ENCODE measurements around the gene VWCE. TPM values are rescaled to one million over a fixed set of nuclear protein-coding genes. Genes with fewer than 3 reads are reported as not detected.
A peak's percentile ranks its signal among the peaks of the same experiment; 100 is the strongest.
"Not testable (repeated sequence)": the region's sequence is repeated elsewhere in the genome, so short reads cannot be mapped to it uniquely, and the experiment has no call there.

Gene VWCE
- total RNA-seq, 1 donor from 2014 or later = 0.52 TPM

GRCh38 chr11:61254403-61255025 lies 40.6 kb downstream of the VWCE start:
- ATAC-seq = peak; percentile 88

GRCh38 chr11:61252332-61252731 lies 42.8 kb downstream of the VWCE start:
- ATAC-seq = not testable (repeated sequence)

DNA sequence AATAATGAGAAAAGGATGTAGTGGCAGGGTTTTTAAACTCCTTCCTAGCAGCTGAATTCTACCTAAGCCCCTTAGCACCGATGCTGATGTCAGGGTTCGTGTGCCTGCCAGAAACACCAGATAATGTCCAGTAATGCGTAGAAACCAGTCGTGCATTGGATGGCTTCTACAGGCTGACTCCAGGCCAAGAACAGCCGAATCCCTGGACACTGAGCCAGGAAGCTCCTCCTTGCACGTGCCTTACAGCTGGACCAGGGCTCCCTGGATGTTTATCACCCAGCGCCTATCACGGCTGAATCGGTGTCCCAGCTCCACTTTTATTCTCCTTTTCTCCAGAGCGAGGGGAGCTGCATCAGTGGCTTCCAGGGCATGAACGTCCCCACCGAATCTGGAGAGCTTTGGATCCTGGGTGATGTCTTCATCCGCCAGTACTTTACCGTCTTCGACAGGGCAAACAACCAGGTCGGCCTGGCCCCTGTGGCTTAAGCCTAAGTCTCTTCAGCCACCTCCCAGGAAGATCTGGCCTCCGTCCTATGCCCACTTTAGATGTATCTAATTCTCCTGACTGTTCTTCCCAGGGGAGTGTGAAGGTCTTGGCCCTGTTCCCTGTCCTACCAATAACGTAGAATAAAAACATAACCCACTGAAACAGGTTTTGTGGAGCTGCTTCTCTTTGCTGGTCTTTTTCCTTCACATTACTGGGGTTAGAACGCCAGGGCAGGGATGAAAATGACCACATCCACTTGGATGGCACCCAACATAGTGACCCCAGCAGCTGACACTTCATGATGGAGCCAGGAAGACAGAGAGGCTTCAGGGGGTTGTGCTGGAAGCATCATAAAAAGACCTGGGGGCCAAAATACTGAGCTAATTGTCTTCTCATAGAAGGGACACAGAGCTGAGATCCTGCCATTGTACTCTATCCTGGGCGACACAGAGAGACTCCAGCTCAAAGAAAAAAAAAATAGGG lies 44.0 kb downstream of the VWCE start:
- not testable (repeated sequence) for ATAC-seq

DNA sequence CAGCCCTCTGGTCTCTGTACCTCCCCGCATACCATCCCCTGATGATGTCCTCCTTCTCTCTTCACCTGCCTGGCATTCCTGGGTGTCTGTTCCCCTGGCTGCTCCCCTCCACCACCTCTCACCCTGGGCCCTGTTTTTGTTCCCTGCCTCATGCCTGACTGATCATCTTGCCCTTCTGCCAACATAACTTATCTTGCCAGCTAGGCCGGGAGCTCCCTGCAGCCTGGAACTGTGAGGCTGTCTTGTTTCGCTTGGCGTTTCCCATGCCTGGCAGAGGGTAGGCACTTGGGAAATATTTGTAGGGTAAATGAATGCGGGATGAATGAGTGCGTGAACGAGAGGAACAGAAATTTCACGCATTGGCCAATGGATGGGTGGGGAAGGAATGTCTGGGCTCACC lies 45.9 kb downstream of the VWCE start:
- not testable (repeated sequence) for ATAC-seq

DNA sequence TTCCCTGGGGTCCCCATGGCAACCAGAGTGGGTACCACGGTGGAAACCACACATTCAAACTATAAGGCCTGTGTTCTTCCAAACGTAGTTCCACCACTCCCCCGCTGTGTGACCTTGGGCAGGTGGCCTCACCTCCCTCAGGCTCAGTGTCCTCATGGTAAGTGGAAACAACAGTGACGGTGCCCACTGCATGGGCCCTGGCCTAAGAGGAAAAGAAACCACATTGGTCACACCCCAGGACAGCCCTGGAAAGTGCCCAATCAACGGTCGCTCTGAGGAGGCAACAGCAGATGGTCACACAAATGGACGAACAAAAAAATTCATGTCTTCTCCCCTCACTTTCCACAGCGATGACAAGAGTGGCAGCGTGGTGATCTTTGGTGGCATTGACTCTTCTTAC lies 47.0 kb downstream of the VWCE start:
- not testable (repeated sequence) for ATAC-seq

DNA sequence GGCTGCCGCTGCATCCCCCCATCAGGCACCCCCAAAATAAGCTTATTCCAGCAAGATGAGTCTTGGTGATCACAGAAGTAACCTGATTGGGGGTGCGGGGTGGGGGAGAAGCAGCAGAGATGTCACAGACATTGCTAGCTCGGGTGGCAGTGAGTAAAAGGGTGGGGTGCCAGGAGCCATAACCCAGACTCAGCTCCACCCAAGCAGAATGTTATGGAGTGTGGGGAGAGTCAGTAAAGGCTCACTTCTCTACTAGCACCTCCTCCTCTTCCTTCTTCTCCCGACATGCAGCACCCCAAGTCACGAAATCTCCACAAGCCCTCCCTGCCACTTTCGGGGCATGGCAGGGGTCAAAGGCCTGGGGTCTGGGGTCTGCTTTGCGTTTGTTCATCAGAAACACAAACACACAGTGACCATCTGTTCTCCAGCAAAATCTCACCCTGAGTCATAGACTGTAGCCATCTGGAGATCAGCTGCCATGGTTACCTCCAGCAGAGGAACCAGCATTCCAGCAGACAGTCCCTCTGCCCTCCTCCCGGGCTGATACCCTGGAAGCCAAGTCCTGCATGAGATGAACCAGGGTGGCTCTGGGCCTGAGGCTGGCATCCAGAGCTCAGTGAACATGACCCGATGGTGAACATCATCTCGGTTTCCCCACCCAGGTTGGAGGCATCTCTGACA lies 49.7 kb downstream of the VWCE start:
- not testable (repeated sequence) for ATAC-seq

DNA sequence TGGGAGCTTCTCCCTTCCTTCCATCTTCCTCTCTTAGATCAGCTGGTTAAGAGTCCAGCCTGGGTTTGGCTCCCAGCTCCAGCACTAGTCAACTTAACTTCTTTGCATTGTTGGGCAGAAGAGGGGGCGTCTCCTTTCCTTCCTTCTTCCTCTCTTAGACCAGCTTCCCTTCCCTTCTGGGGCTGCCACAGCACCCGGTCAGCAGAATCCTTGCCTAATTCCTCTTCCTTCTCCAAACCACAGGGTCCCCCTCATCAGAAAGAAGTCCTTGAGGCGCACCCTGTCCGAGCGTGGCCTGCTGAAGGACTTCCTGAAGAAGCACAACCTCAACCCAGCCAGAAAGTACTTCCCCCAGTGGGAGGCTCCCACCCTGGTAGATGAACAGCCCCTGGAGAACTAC lies 53.6 kb downstream of the VWCE start:
- not testable (repeated sequence) for ATAC-seq

- not testable (repeated sequence) for ATAC-seq
These were observed 54.2 kb downstream of the VWCE start, which contains the start of gene PGA5 for GRCh38 chr11:61240875-61241274. TSS of gene PGA5 (plus strand) at chr11:61241175. CDS start at chr11:61241227, 52 bp downstream.

- ATAC-seq = not testable (repeated sequence)
These were observed 54.8 kb downstream of the VWCE start for GRCh38 chr11:61240288-61240687.

DNA sequence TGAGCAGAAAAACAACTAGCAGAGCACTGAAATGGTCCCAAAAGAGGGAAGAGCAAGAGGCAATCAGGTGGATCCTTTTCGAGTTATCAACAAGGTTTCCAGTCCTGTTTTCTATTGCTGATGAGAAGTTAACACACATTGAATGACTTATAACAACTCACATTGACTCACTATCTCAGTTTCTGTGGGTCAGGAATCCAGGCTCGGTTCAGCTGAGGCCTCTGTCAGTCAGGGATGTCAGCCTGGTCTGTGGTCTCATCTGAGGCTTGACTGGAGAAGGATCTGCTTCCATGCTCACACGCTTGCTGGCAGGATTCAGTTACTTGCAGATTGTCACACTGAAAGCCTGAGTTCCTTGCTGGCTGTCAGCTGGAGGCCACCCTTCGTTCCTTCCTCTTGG lies 58.0 kb downstream of the VWCE start:
- not testable (repeated sequence) for ATAC-seq

GRCh38 chr11:61232548-61233145 lies 62.5 kb downstream of the VWCE start:
- not testable (repeated sequence) for ATAC-seq

DNA sequence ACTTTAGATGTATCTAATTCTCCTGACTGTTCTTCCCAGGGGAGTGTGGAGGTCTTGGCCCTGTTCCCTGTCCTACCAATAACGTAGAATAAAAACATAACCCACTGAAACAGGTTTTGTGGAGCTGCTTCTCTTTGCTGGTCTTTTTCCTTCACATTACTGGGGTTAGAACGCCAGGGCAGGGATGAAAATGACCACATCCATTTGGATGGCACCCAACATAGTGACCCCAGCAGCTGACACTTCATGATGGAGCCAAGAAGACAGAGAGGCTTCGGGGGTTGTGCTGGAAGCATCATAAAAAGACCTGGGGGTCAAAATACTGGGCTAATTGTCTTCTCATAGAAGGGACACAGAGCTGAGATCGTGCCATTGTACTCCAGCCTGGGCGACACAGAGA lies 63.5 kb downstream of the VWCE start:
- not testable (repeated sequence) for ATAC-seq

- ATAC-seq = not testable (repeated sequence)
These were observed 64.1 kb downstream of the VWCE start for GRCh38 chr11:61231033-61231432.

DNA sequence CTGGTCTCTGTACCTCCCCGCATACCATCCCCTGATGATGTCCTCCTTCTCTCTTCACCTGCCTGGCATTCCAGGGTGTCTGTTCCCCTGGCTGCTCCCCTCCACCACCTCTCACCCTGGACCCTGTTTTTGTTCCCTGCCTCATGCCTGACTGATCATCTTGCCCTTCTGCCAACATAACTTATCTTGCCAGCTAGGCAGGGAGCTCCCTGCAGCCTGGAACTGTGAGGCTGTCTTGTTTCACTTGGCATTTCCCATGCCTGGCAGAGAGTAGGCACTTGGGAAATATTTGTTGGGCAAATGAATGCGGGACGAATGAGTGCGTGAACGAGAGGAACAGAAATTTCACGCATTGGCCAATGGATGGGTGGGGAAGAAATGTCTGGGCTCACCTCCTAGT lies 65.7 kb downstream of the VWCE start:
- ATAC-seq = not testable (repeated sequence)

DNA sequence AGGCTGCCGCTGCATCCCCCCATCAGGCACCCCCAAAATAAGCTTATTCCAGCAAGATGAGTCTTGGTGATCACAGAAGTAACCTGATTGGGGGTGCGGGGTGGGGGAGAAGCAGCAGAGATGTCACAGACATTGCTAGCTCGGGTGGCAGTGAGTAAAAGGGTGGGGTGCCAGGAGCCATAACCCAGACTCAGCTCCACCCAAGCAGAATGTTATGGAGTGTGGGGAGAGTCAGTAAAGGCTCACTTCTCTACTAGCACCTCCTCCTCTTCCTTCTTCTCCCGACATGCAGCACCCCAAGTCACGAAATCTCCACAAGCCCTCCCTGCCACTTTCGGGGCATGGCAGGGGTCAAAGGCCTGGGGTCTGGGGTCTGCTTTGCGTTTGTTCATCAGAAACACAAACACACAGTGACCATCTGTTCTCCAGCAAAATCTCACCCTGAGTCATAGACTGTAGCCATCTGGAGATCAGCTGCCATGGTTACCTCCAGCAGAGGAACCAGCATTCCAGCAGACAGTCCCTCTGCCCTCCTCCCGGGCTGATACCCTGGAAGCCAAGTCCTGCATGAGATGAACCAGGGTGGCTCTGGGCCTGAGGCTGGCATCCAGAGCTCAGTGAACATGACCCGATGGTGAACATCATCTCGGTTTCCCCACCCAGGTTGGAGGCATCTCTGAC lies 68.5 kb downstream of the VWCE start:
- ATAC-seq = not testable (repeated sequence)

DNA sequence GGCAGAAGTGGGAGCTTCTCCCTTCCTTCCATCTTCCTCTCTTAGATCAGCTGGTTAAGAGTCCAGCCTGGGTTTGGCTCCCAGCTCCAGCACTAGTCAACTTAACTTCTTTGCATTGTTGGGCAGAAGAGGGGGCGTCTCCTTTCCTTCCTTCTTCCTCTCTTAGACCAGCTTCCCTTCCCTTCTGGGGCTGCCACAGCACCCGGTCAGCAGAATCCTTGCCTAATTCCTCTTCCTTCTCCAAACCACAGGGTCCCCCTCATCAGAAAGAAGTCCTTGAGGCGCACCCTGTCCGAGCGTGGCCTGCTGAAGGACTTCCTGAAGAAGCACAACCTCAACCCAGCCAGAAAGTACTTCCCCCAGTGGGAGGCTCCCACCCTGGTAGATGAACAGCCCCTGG lies 72.4 kb downstream of the VWCE start:
- not testable (repeated sequence) for ATAC-seq

DNA sequence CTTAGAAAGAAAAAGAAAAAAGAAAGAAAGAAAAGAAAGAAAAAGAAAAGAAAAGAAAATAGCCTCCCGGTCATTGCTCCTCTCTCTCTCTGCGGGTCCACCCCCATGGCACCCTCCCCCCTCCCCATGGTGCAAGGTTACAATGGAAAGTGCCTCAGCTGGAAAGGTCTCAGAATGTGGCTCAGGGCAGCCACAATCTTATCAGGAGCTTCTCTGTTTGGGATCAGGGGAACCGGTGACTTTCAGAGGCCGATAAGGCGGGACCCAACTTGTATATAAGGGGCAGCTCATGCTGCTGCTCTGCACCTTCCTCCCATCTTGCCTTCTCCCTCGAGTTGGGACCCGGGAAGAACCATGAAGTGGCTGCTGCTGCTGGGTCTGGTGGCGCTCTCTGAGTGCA lies 73.1 kb downstream of the VWCE start, which contains the start of gene PGA4:
PGA4 (plus strand) TSS at position 301 of the 400 bp plus-strand sequence; CDS start at position 355, 54 bp downstream.
- not testable (repeated sequence) for ATAC-seq

DNA sequence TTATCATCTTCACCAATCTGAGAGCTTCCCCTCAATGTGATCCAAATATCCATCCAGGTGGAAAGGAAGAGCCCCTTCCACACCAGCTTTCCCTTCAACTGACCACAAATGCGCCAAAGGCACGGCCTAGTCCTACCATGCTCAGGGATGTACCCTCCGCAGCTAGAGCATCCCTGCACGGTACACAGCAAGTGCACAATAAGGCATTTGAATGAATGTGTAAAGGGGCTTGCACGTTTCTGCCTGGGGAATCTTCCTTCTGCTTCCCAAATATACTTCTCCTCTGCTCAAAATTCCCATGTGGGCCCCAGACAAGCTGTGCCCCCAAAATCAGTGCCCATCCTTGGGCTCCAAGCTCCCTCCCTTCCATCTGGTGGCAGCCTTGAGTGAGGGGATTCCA lies 76.1 kb downstream of the VWCE start:
- not testable (repeated sequence) for ATAC-seq

DNA sequence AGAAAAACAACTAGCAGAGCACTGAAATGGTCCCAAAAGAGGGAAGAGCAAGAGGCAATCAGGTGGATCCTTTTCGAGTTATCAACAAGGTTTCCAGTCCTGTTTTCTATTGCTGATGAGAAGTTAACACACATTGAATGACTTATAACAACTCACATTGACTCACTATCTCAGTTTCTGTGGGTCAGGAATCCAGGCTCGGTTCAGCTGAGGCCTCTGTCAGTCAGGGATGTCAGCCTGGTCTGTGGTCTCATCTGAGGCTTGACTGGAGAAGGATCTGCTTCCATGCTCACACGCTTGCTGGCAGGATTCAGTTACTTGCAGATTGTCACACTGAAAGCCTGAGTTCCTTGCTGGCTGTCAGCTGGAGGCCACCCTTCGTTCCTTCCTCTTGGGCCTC lies 76.8 kb downstream of the VWCE start:
- not testable (repeated sequence) for ATAC-seq

DNA sequence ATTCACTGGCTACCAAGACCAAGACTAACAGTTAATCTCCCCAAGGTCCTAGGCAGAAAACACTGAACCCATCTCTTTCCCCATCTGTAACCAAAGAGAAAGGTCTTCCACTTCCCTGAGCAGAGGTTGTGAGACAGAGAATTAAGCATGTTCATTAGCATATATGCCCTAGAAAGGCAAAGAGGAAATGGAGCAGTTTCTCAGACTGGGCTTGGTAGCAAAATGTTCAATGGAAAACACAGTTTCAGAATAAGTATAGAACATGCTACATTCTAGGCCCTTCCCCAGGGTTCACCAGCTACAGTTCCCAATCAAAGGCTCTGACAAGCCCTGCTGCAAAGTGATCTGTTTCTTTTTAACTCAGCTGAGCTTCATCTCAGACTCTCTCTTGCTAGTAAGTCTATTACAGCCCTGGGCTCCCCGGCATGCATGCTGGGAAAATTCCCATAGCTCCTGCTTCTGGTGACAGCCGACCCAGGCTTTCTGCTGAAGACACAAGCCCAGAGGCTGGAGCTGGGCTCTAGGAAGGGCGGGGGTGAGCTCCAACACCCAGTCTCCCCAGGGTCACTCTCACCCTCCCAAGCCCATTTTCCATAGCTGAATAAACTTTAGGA lies 81.3 kb downstream of the VWCE start:
- not testable (repeated sequence) for ATAC-seq

GRCh38 chr11:61212202-61212601 lies 82.9 kb downstream of the VWCE start:
- ATAC-seq = not testable (repeated sequence)

Measured in esophagus mucosa (tissue), 1 donor.